ENCODE results near the gene IL6R.

GRCh38 chr1:154425172-154425571 is 20.0 kb downstream of the IL6R start:
- no peak for TF ChIP-seq ZNF274 (IDR thresholded peaks at IDR 0.05; ENCODE audit: low read depth, low read length)
- no peak for TF ChIP-seq YY1 (IDR thresholded peaks at IDR 0.05; ENCODE audit: insufficient read depth, insufficient read length)
- no peak for TF ChIP-seq SUZ12 (IDR thresholded peaks at IDR 0.05; ENCODE audit: extremely low read depth, insufficient read depth, insufficient read length)
